HepG2 (cell line): Measurements from ENCODE around the gene COX7A1. TPM values are rescaled to one million over a fixed set of nuclear protein-coding genes. Genes with fewer than 3 reads are reported as not detected.

ENCODE experiments used
- ATAC-seq: fragments of 200-7000 bp; cut with Tn5 transposase; 3 replicates; pipeline ENCODE4 v1.9.1; 2020; ENCODE audit warnings: mild to moderate bottlenecking, moderate library complexity
- BruUV-seq: library from RNA; stranded (reverse); fragments of 400-500 nt; replicated peaks from 2 replicates; lab custom pipeline; 2021; lab: Mats Ljungman, UMichigan
- CTCF ChIA-PET: fragments of 300-600 bp; formaldehyde crosslinking; extraction: SDS; loops from one replicate; lab custom pipeline; 2021; ENCODE audit warnings: low total read pairs, inconsistent platforms, low intra/inter-chr PET ratio; lab: Yijun Ruan, JAX
- POLR2A ChIA-PET: fragments of 350-600 bp; sonication (Branson Sonifier 250); formaldehyde crosslinking; loops from one replicate; lab custom pipeline; 2020; ENCODE audit warnings: antibody characterized with exemption, inconsistent platforms; lab: Yijun Ruan, JAX
- DNase-seq: peaks from one replicate; pipeline ENCODE4 v3.0.0-alpha.2; 2015; ENCODE audit warnings: low spot score
- FAIRE-seq: peaks from 3 replicates; lab custom pipeline; 2011; peaks lifted over from hg19 to GRCh38; lab: Jason Lieb, UNC
- H2AFZ ChIP-seq: one replicate; pipeline ENCODE4 v1.6.1; 2011; ENCODE audit warnings: low read length, inconsistent platforms
- H3K27ac ChIP-seq: fragments of 300-600 bp; 3 replicates; pipeline ENCODE4 v1.8.0; 2011; ENCODE audit warnings: mixed run types, mild to moderate bottlenecking, mixed read lengths, low read length, inconsistent platforms; ENCODE audit not compliant: insufficient read depth; ENCODE audit errors: extremely low read length
- H3K27me3 ChIP-seq, 2 experiments: fragments of 200-600 bp in 1 of 2; 2 replicates in 1 of 2; 3 replicates in 1 of 2; pipeline versions ENCODE4 v1.6.0 to v1.8.0; 2011; ENCODE audit warnings: low read length in 2 of 2, mild to moderate bottlenecking in 2 of 2, moderate library complexity in 2 of 2, inconsistent platforms in 1 of 2; ENCODE audit not compliant: insufficient read depth in 2 of 2, control insufficient read depth in 1 of 2
- H3K36me3 ChIP-seq, 2 experiments: fragments of 200-600 bp in 1 of 2; replicated peaks in 1 of 2; 2 replicates in 1 of 2; 3 replicates in 1 of 2; pipeline versions ENCODE4 v1.5.1 to v1.8.0; 2011; ENCODE audit warnings: low read length in 2 of 2, inconsistent platforms in 1 of 2; ENCODE audit not compliant: insufficient read depth in 2 of 2, control insufficient read depth in 1 of 2
- H3K4me1 ChIP-seq: 2 replicates; pipeline ENCODE4 v1.5.1; 2012; ENCODE audit warnings: low read length, inconsistent platforms; ENCODE audit not compliant: insufficient read depth
- H3K4me2 ChIP-seq: 2 replicates; pipeline ENCODE4 v1.6.0; 2011; ENCODE audit warnings: low read depth, low read length, inconsistent platforms
- H3K4me3 ChIP-seq, 3 experiments: fragments of 200-600 bp in 1 of 3; sonication (generic), shearing (Covaris generic) in 1 of 3; replicated peaks in 1 of 3; 2 replicates each; pipeline ENCODE4 v1.5.1; 2011 to 2016; ENCODE audit warnings: low read length in 3 of 3, inconsistent platforms in 2 of 3, low read depth in 2 of 3, mild to moderate bottlenecking in 2 of 3, control low read depth in 1 of 3, mixed read lengths in 1 of 3; ENCODE audit not compliant: insufficient read depth in 1 of 3
- H3K79me2 ChIP-seq: one replicate; pipeline ENCODE4 v1.6.1; 2011; ENCODE audit warnings: low read length, inconsistent platforms; ENCODE audit not compliant: insufficient read depth
- H3K9ac ChIP-seq: 2 replicates; pipeline ENCODE4 v1.6.0; 2011; ENCODE audit warnings: mild to moderate bottlenecking, low read depth, low read length, inconsistent platforms; ENCODE audit not compliant: insufficient read depth
- H3K9me3 ChIP-seq: 2 replicates; pipeline ENCODE4 v1.5.1; 2012; ENCODE audit warnings: mild to moderate bottlenecking, low read length
- H4K20me1 ChIP-seq: 2 replicates; pipeline ENCODE4 v1.6.0; 2011; ENCODE audit warnings: inconsistent platforms, mild to moderate bottlenecking, low read length, moderate library complexity; ENCODE audit not compliant: insufficient read depth
- ATAD3A ChIP-seq: sonication (generic); formaldehyde crosslinking; IDR thresholded peaks from 2 replicates; pipeline ENCODE4 v1.4.0; 2020; ENCODE audit warnings: missing genetic modification reagents
- CBX1 ChIP-seq: IDR thresholded peaks from one replicate; pipeline ENCODE4 v1.6.1; 2016; ENCODE audit warnings: antibody characterized with exemption, low read depth
- DMAP1 ChIP-seq: IDR thresholded peaks from 2 replicates; pipeline ENCODE4 v1.6.1; 2016
- DZIP1 ChIP-seq: sonication (generic); formaldehyde crosslinking; IDR thresholded peaks from 2 replicates; pipeline ENCODE4 v1.5.0; 2020; ENCODE audit warnings: mild to moderate bottlenecking, missing genetic modification reagents
- NFATC3 ChIP-seq: sonication (generic); formaldehyde crosslinking; IDR thresholded peaks from 2 replicates; pipeline ENCODE4 v1.5.1; 2020; ENCODE audit warnings: mild to moderate bottlenecking, missing genetic modification reagents
- NFKBIZ ChIP-seq: IDR thresholded peaks from 2 replicates; pipeline ENCODE4 v1.6.1; 2018; ENCODE audit warnings: missing genetic modification reagents, missing compliant biosample characterization
- POLR2G ChIP-seq: fragments of 200-400 bp; formaldehyde crosslinking; IDR thresholded peaks from 2 replicates; pipeline ENCODE4 v1.6.1; 2018; ENCODE audit warnings: mild to moderate bottlenecking, low read depth, low read length, moderate library complexity
- RBAK ChIP-seq: sonication (generic); formaldehyde crosslinking; IDR thresholded peaks from 2 replicates; pipeline ENCODE4 v1.5.1; 2020; ENCODE audit warnings: mild to moderate bottlenecking, missing genetic modification reagents
- ZFAT ChIP-seq: sonication (generic); formaldehyde crosslinking; conservative IDR thresholded peaks from 2 replicates; pipeline ENCODE4 v1.8.1; 2023; ENCODE audit warnings: missing genetic modification reagents, inconsistent platforms
- ZNF710 ChIP-seq: sonication (generic); formaldehyde crosslinking; IDR thresholded peaks from 2 replicates; pipeline ENCODE4 v1.5.0; 2020; ENCODE audit warnings: mild to moderate bottlenecking, missing genetic modification reagents, borderline replicate concordance
- ZNF891 ChIP-seq: sonication (generic); formaldehyde crosslinking; IDR thresholded peaks from 2 replicates; pipeline ENCODE4 v1.5.0; 2020; ENCODE audit warnings: mild to moderate bottlenecking, missing genetic modification reagents
- WGBS: methylation state at CpG from one replicate; pipeline ENCODE4 v1.1.6; 2017; ENCODE audit warnings: low lambda C conversion rate; 5-methylcytosine and 5-hydroxymethylcytosine counted together
- in situ Hi-C: cut with HindIII; loops from 2 replicates; pipeline ENCODE4 v1.10.0; 2017; ENCODE audit warnings: low pct_unique_long_range_greater_than_20kb; ENCODE audit not compliant: extremely low pct_ligation_motif_present
- intact Hi-C: fragments of 100-400 bp; cut with micrococcal nuclease; formaldehyde crosslinking; loops from one replicate; pipeline ENCODE4 v1.10.0; 2022; ENCODE audit not compliant: unreplicated experiment
- polyA plus RNA-seq, 8 experiments: library from polyadenylated mRNA; depleted of rRNA in 3 of 8; stranded (reverse) in 7 of 8; unstranded in 1 of 8; fragments of >200 nt; fragmentation: Illumina TruSeq in 4 of 8; extraction: Trizol in 4 of 8; gene quantifications; 2 replicates each; pipeline versions ENCODE4 v1.2.1 to v1.2.3, GENCODE V29; 2011 to 2016; ENCODE audit warnings: low read depth in 4 of 8, missing spikeins in 1 of 8, mixed read lengths in 1 of 8; ENCODE audit not compliant: insufficient read depth in 1 of 8
- total RNA-seq, 5 experiments: library from RNA; depleted of rRNA; stranded (reverse); fragments of >200 nt; fragmentation: Illumina TruSeq; extraction: Trizol; gene quantifications; 2 replicates each; pipeline ENCODE4 v1.2.3, GENCODE V29; 2016; ENCODE audit warnings: low read depth in 1 of 5

Gene COX7A1
- total and polyA plus RNA-seq, 2 of the 13 experiments (the other 11 are each of a cell fraction or from before 2014, with no cell fraction given), result not detected

- Histone ChIP-seq H3K36me3 (peaks cover 27 to 51% of the 10 kb centered on the region in 2 experiments; a peak in 4 of 5 replicates), H3K9me3 (no peaks in the 10 kb centered on the region), H3K79me2 (no peaks in the 10 kb centered on the region), H3K27me3 (no peaks in the 10 kb centered on the region), H3K4me1 (no peaks in the 10 kb centered on the region), H2AFZ (no peak overlapping the region), H4K20me1 (no peaks in the 10 kb centered on the region), H3K27ac (no peak overlapping the region), H3K4me2 (no peak overlapping the region), H3K4me3 (no peak overlapping the region), H3K9ac (no peak overlapping the region)
- FAIRE-seq, result no peak
- ChIA-PET CTCF (no interaction called here), POLR2A (interaction anchor here (0.6 kb wide), 1 partner anchor 28 kb away, joined by 3 read pairs; no protein-coding TSS in a partner anchor)
- DNase-seq, result no peak
- ATAC-seq, result peak; percentile 17; the same call in 1 of the 3 replicates
- WGBS, result 95% methylated on average over 12 of the region's 13 CpGs
- in situ Hi-C loops, result no loop called here
- BruUV-seq, result TSS peak; percentile 49
- intact Hi-C loops, result no loop called here
- no peak for TF ChIP-seq ZNF891
- no peak for TF ChIP-seq NFKBIZ
- no peak for TF ChIP-seq ZNF710 (CRISPR knock-in tag)
- no peak for TF ChIP-seq ATAD3A (CRISPR knock-in tag)
- no peak for TF ChIP-seq ZFAT (CRISPR knock-in tag)
- TF ChIP-seq NFATC3, result no peak
- TF ChIP-seq CBX1, result no peak
- TF ChIP-seq POLR2G, result no peak
- no peak for TF ChIP-seq RBAK
- TF ChIP-seq DMAP1 (CRISPR knock-in tag), result no peak
- no peak for TF ChIP-seq DZIP1 (CRISPR knock-in tag)
Measured at GRCh38 chr19:36149673-36150406, 2.4 kb downstream of the COX7A1 start.
